IMR-90 (cell line): Measurements from ENCODE around the gene SASS6. TPM values are rescaled to one million over a fixed set of nuclear protein-coding genes. Genes with fewer than 3 reads are reported as not detected.

ENCODE experiments used
- ATAC-seq: fragments of 200-7000 bp; cut with Tn5 transposase; 2 replicates; pipeline ENCODE4 v1.9.1; 2020; ENCODE audit warnings: low read depth, mild to moderate bottlenecking, moderate library complexity
- BruUV-seq: library from RNA; stranded (reverse); fragments of 400-500 nt; replicated peaks from 2 replicates; lab custom pipeline; 2021; lab: Mats Ljungman, UMichigan
- CTCF ChIA-PET: fragments of 300-600 bp; formaldehyde crosslinking; extraction: SDS; loops from one replicate; lab custom pipeline; 2021; ENCODE audit warnings: antibody characterized with exemption; lab: Yijun Ruan, JAX
- POLR2A ChIA-PET: fragments of 300-600 bp; sonication (Branson Sonifier 250); formaldehyde crosslinking; loops from one replicate; lab custom pipeline; 2022; ENCODE audit warnings: antibody characterized with exemption; ENCODE audit not compliant: unreplicated experiment; lab: Charles Lee
- DNase-seq: peaks from one replicate; pipeline ENCODE4 v3.0.0; 2013
- H2AFZ ChIP-seq: replicated peaks from 2 replicates; pipeline ENCODE3; 2013; ENCODE audit warnings: low read length, mild to moderate bottlenecking; ENCODE audit not compliant: poor library complexity
- H2AK5ac ChIP-seq: 2 replicates; pipeline ENCODE4 v1.6.1; 2013; ENCODE audit warnings: low read depth, low read length, inconsistent platforms
- H2AK9ac ChIP-seq: replicated peaks from 2 replicates; pipeline ENCODE3; 2013; ENCODE audit warnings: mild to moderate bottlenecking, low read depth, low read length, moderate library complexity; ENCODE audit not compliant: poor library complexity
- H2BK120ac ChIP-seq: 2 replicates; pipeline ENCODE4 v1.6.1; 2013; ENCODE audit warnings: low read depth, low read length, inconsistent platforms
- H2BK15ac ChIP-seq: 3 replicates; pipeline ENCODE4 v1.6.1; 2013; ENCODE audit warnings: low read depth, low read length, inconsistent platforms
- H2BK20ac ChIP-seq: 2 replicates; pipeline ENCODE4 v1.6.1; 2013; ENCODE audit warnings: low read depth, mild to moderate bottlenecking, inconsistent platforms, low read length, moderate library complexity
- H2BK5ac ChIP-seq: 2 replicates; pipeline ENCODE4 v1.6.1; 2013; ENCODE audit warnings: mild to moderate bottlenecking, low read depth, low read length, inconsistent platforms; ENCODE audit not compliant: poor library complexity, severe bottlenecking
- H3K14ac ChIP-seq: replicated peaks from 2 replicates; pipeline ENCODE4 v1.6.1; 2013; ENCODE audit warnings: low read depth, low read length, inconsistent platforms
- H3K18ac ChIP-seq: 2 replicates; pipeline ENCODE4 v1.6.1; 2013; ENCODE audit warnings: low read depth, low read length, control low read depth
- H3K23ac ChIP-seq: 2 replicates; pipeline ENCODE4 v1.6.1; 2013; ENCODE audit warnings: low read depth, low read length, inconsistent platforms
- H3K27ac ChIP-seq: 2 replicates; pipeline ENCODE4 v1.5.1; 2013; ENCODE audit warnings: mild to moderate bottlenecking, control low read depth, low read length; ENCODE audit not compliant: insufficient read depth
- H3K27me3 ChIP-seq: 2 replicates; pipeline ENCODE4 v1.6.1; 2013; ENCODE audit warnings: low read length; ENCODE audit not compliant: control insufficient read depth, insufficient read depth
- H3K36me3 ChIP-seq: 2 replicates; pipeline ENCODE4 v1.6.1; 2013; ENCODE audit warnings: low read length, mixed read lengths; ENCODE audit not compliant: control insufficient read depth, insufficient read depth
- H3K4ac ChIP-seq: 2 replicates; pipeline ENCODE4 v1.6.1; 2013; ENCODE audit warnings: low read depth, low read length, inconsistent platforms
- H3K4me1 ChIP-seq: 2 replicates; pipeline ENCODE4 v1.6.1; 2013; ENCODE audit warnings: low read length, mixed read lengths; ENCODE audit not compliant: control insufficient read depth, insufficient read depth
- H3K4me2 ChIP-seq: 2 replicates; pipeline ENCODE4 v1.6.1; 2013; ENCODE audit warnings: low read depth, mild to moderate bottlenecking, control low read depth, low read length, moderate library complexity
- H3K4me3 ChIP-seq: 2 replicates; pipeline ENCODE4 v1.5.1; 2013; ENCODE audit warnings: low read depth, mild to moderate bottlenecking, control low read depth, low read length, moderate library complexity; ENCODE audit not compliant: insufficient read depth
- H3K56ac ChIP-seq: 2 replicates; pipeline ENCODE4 v1.6.1; 2013; ENCODE audit warnings: low read length, inconsistent platforms; ENCODE audit not compliant: insufficient read depth; ENCODE audit errors: extremely low read depth
- H3K79me1 ChIP-seq, 2 experiments: 2 replicates each; pipeline ENCODE4 v1.6.1; 2013; ENCODE audit warnings: low read length in 2 of 2, inconsistent platforms in 1 of 2, low read depth in 1 of 2
- H3K9ac ChIP-seq: 2 replicates; pipeline ENCODE4 v1.6.1; 2013; ENCODE audit warnings: low read depth, low read length, control low read depth
- H3K9me1 ChIP-seq: 2 replicates; pipeline ENCODE4 v1.6.1; 2013; ENCODE audit warnings: low read length, inconsistent platforms; ENCODE audit not compliant: insufficient read depth
- H3K9me3 ChIP-seq: 2 replicates; pipeline ENCODE4 v1.6.1; 2013; ENCODE audit warnings: low read length; ENCODE audit not compliant: control insufficient read depth, insufficient read depth
- H4K20me1 ChIP-seq: 2 replicates; pipeline ENCODE4 v1.6.1; 2013; ENCODE audit warnings: low read length, inconsistent platforms; ENCODE audit not compliant: insufficient read depth
- H4K5ac ChIP-seq: 2 replicates; pipeline ENCODE4 v1.6.1; 2013; ENCODE audit warnings: mild to moderate bottlenecking, low read depth, low read length, control low read depth
- H4K8ac ChIP-seq, 2 experiments: 2 replicates each; pipeline ENCODE4 v1.6.1; 2013; ENCODE audit warnings: low read depth in 2 of 2, low read length in 2 of 2, control low read depth in 1 of 2, inconsistent platforms in 1 of 2
- H4K91ac ChIP-seq: 2 replicates; pipeline ENCODE4 v1.6.1; 2013; ENCODE audit warnings: low read depth, low read length, inconsistent platforms; ENCODE audit not compliant: insufficient read depth
- BHLHE40 ChIP-seq: fragments of 150-350 bp; IDR thresholded peaks from 2 replicates; pipeline ENCODE4 v1.6.1; 2016; ENCODE audit warnings: mild to moderate bottlenecking, low read depth, low read length
- CEBPB ChIP-seq: IDR thresholded peaks from 2 replicates; pipeline ENCODE4 v1.6.1; 2012; ENCODE audit warnings: low read depth, low read length, improper control_type of control experiment
- CHD1 ChIP-seq: IDR thresholded peaks from 2 replicates; pipeline ENCODE4 v1.6.1; 2012; ENCODE audit warnings: low read depth, low read length, improper control_type of control experiment
- ELK1 ChIP-seq: fragments of 150-350 bp; IDR thresholded peaks from 2 replicates; pipeline ENCODE4 v1.6.1; 2016; ENCODE audit warnings: low read depth, mild to moderate bottlenecking, low read length, moderate library complexity, borderline replicate concordance
- FOS ChIP-seq: fragments of 150-350 bp; IDR thresholded peaks from 2 replicates; pipeline ENCODE4 v1.6.1; 2016; ENCODE audit warnings: low read depth, low read length
- MAFK ChIP-seq: IDR thresholded peaks from 2 replicates; pipeline ENCODE4 v1.6.1; 2012; ENCODE audit warnings: low read depth, low read length, improper control_type of control experiment
- MAZ ChIP-seq: IDR thresholded peaks from 2 replicates; pipeline ENCODE4 v1.6.1; 2012; ENCODE audit warnings: low read depth, mild to moderate bottlenecking, low read length, improper control_type of control experiment, moderate library complexity, borderline replicate concordance
- MXI1 ChIP-seq: IDR thresholded peaks from 2 replicates; pipeline ENCODE4 v1.6.1; 2012; ENCODE audit warnings: low read depth, mild to moderate bottlenecking, low read length, moderate library complexity, borderline replicate concordance
- NFE2L2 ChIP-seq: fragments of 150-350 bp; IDR thresholded peaks from 2 replicates; pipeline ENCODE4 v1.6.1; 2016; ENCODE audit warnings: low read depth, mild to moderate bottlenecking, low read length
- POLR2A ChIP-seq: IDR thresholded peaks from 2 replicates; pipeline ENCODE4 v1.6.1; 2012; ENCODE audit warnings: mild to moderate bottlenecking, low read depth, low read length
- RAD21 ChIP-seq: IDR thresholded peaks from 2 replicates; pipeline ENCODE4 v1.6.1; 2012; ENCODE audit warnings: low read length, improper control_type of control experiment
- RCOR1 ChIP-seq: IDR thresholded peaks from 2 replicates; pipeline ENCODE4 v1.6.1; 2012; ENCODE audit warnings: mild to moderate bottlenecking, low read length, improper control_type of control experiment; ENCODE audit not compliant: insufficient replicate concordance
- RFX5 ChIP-seq: IDR thresholded peaks from 2 replicates; pipeline ENCODE4 v1.8.0; 2012; ENCODE audit warnings: low read depth, mild to moderate bottlenecking, low read length, moderate library complexity
- SMC3 ChIP-seq: fragments of 150-350 bp; IDR thresholded peaks from 2 replicates; pipeline ENCODE4 v1.6.1; 2016; ENCODE audit warnings: low read depth, mild to moderate bottlenecking, antibody characterized with exemption, low read length, moderate library complexity
- USF2 ChIP-seq: fragments of 150-350 bp; IDR thresholded peaks from 2 replicates; pipeline ENCODE4 v1.6.1; 2017; ENCODE audit warnings: mild to moderate bottlenecking, antibody characterized with exemption, low read length, low read depth
- WGBS, 2 experiments: methylation state at CpG; one replicate each; pipeline versions ENCODE4 v1.1.5 to v1.1.7; 2013; ENCODE audit warnings: missing lambda C conversion rate in 2 of 2; ENCODE audit not compliant: insufficient read length in 1 of 2; ENCODE audit errors: extremely low coverage in 2 of 2; 5-methylcytosine and 5-hydroxymethylcytosine counted together
- dilution Hi-C: fragments of 300-500 bp; cut with HindIII; formaldehyde crosslinking; loops from one replicate; pipeline ENCODE4 v1.14.3; 2018; ENCODE audit warnings: low sequenced_read_pairs; ENCODE audit not compliant: unreplicated experiment
- in situ Hi-C: fragments of 300-500 bp; cut with MboI; formaldehyde crosslinking; loops from 3 replicates; pipeline ENCODE4 v1.14.3; 2019; ENCODE audit warnings: low sequenced_read_pairs, inconsistent platforms, mixed read lengths
- intact Hi-C: fragments of 100-400 bp; cut with micrococcal nuclease; formaldehyde crosslinking; loops from 2 replicates; pipeline ENCODE4 v1.10.0; 2022
- polyA plus RNA-seq, 3 experiments: library from polyadenylated mRNA; depleted of rRNA; stranded (reverse); fragments of >200 nt; gene quantifications; 2 replicates each; pipeline ENCODE4 v1.2.3, GENCODE V29; 2012; ENCODE audit warnings: low replicate concordance in 1 of 3
- total RNA-seq: library from RNA; depleted of rRNA; stranded (reverse); fragments of >200 nt; gene quantifications from 2 replicates; pipeline ENCODE4 v1.2.3, GENCODE V29; 2012
- TF ChIP-seq, protein P1 (sequence below): conservative IDR thresholded peaks from 2 replicates; pipeline ENCODE4 v1.5.1; 2012; ENCODE audit warnings: mild to moderate bottlenecking, low read depth, low read length, improper control_type of control experiment

SASS6 gene
- total and polyA plus RNA-seq, 2 of the 4 experiments (the other 2 are of a cell fraction) = 1.1 to 2.7 TPM

DNA sequence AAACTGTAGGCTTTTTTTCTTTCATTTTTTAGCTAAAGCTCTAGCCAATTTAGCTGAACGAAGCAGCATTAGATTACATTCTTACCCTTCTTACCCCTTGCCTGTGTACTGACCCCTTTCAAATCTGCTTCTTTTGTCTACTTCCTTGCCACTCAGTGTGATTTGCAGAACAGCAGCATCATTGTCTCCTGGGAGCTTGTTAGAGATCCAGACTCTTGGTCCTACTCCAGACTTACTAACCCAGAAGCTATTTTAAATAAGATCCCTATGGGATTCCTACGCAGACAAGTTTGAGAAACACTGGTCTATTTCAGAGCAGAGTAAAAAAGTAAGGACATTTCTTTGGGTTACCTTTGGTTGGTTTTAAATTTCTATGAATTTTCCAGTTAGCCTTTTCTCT, 31.5 kb upstream of the SASS6 start:
- TF ChIP-seq NFE2L2 = no peak
- TF ChIP-seq MAFK = no peak
- no peak for TF ChIP-seq ELK1
- TF ChIP-seq CEBPB = no peak
- TF ChIP-seq USF2 = no peak
- TF ChIP-seq MAZ = no peak
- no peak for TF ChIP-seq RFX5
- no peak for TF ChIP-seq RAD21
- TF ChIP-seq BHLHE40 = no peak
- TF ChIP-seq, protein P1, sequence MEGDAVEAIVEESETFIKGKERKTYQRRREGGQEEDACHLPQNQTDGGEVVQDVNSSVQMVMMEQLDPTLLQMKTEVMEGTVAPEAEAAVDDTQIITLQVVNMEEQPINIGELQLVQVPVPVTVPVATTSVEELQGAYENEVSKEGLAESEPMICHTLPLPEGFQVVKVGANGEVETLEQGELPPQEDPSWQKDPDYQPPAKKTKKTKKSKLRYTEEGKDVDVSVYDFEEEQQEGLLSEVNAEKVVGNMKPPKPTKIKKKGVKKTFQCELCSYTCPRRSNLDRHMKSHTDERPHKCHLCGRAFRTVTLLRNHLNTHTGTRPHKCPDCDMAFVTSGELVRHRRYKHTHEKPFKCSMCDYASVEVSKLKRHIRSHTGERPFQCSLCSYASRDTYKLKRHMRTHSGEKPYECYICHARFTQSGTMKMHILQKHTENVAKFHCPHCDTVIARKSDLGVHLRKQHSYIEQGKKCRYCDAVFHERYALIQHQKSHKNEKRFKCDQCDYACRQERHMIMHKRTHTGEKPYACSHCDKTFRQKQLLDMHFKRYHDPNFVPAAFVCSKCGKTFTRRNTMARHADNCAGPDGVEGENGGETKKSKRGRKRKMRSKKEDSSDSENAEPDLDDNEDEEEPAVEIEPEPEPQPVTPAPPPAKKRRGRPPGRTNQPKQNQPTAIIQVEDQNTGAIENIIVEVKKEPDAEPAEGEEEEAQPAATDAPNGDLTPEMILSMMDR = no peak
- no peak for TF ChIP-seq POLR2A
- TF ChIP-seq RCOR1 = no peak
- TF ChIP-seq CHD1 = no peak
- no peak for TF ChIP-seq MXI1
- TF ChIP-seq SMC3 = no peak
- TF ChIP-seq FOS = no peak
- Histone ChIP-seq H3K4ac (no peak overlapping the region), H2AK5ac (no peak overlapping the region), H2BK20ac (no peak overlapping the region), H3K9me3 (no peaks in the 10 kb centered on the region), H3K14ac (no peak overlapping the region), H2AK9ac (no peak overlapping the region), H2AFZ (no peak overlapping the region), H3K4me3 (no peak overlapping the region), H3K79me1 (no peaks in the 10 kb centered on the region), H3K27me3 (no peaks in the 10 kb centered on the region), H4K8ac (no peak overlapping the region), H3K23ac (no peak overlapping the region), H3K4me2 (no peak overlapping the region), H3K9ac (no peak overlapping the region), H3K18ac (no peak overlapping the region), H3K56ac (no peak overlapping the region), H3K4me1 (no peaks in the 10 kb centered on the region), H3K36me3 (no peaks in the 10 kb centered on the region), H2BK5ac (no peak overlapping the region), H4K5ac (no peak overlapping the region), H2BK120ac (no peak overlapping the region), H3K9me1 (no peaks in the 10 kb centered on the region), H4K91ac (no peak overlapping the region), H4K20me1 (no peaks in the 10 kb centered on the region), H3K27ac (no peak overlapping the region), H2BK15ac (no peak overlapping the region)
- no TSS peak for BruUV-seq
- peak; percentile 67 for DNase-seq
- CTCF ChIA-PET = no interaction called here
- peak; percentile 74 for ATAC-seq
- dilution Hi-C loops (no loop called here), intact Hi-C loops (no loop called here), in situ Hi-C loops (no loop called here)
- 29% methylated on average over 1 of the region's 2 CpGs; no CpG with 5 or more reads in 1 of the 2 experiments for WGBS, 2 experiments
- POLR2A ChIA-PET = no interaction called here
